Suprapubic skin (tissue), 3 donors: Measurements from ENCODE around the gene CD63.

Source experiments
- CTCF ChIP-seq, 2 donors: fragments of 200-600 bp in 1 of 2; fragments of 450-650 bp in 1 of 2; sonication (generic) in 1 of 2; IDR thresholded peaks; one replicate each; pipeline ENCODE4 v1.5.1; 2016 to 2019; ENCODE audit warnings: antibody characterized with exemption in 2 of 2, mild to moderate bottlenecking in 1 of 2, moderate library complexity in 1 of 2
- EP300 ChIP-seq: sonication (generic); formaldehyde crosslinking; IDR thresholded peaks from one replicate; pipeline ENCODE4 v1.6.1; 2017; ENCODE audit warnings: antibody characterized with exemption
- POLR2A ChIP-seq, 2 donors: fragments of 450-650 bp; IDR thresholded peaks; one replicate each; pipeline ENCODE4 v1.6.1; 2017; ENCODE audit warnings: antibody characterized with exemption in 2 of 2, mild to moderate bottlenecking in 2 of 2, moderate library complexity in 2 of 2

GRCh38 chr12:55728939-55729818 lies at the start of gene CD63:
- TF ChIP-seq CTCF (IDR thresholded peaks at IDR 0.05) (no peak), EP300 (no peak), POLR2A (IDR thresholded peaks at IDR 0.05) (peak in 1 of 2 donors; percentile 69)
